ENCODE measurements around the gene HNRNPUL2. TPM values are rescaled to one million over a fixed set of nuclear protein-coding genes. Genes with fewer than 3 reads are reported as not detected.

HNRNPUL2 gene
- total and polyA plus RNA-seq, 2 of the 8 experiments (the other 6 are each of a cell fraction or from before 2014, with no cell fraction given): 14.9 to 46.4 TPM

DNA sequence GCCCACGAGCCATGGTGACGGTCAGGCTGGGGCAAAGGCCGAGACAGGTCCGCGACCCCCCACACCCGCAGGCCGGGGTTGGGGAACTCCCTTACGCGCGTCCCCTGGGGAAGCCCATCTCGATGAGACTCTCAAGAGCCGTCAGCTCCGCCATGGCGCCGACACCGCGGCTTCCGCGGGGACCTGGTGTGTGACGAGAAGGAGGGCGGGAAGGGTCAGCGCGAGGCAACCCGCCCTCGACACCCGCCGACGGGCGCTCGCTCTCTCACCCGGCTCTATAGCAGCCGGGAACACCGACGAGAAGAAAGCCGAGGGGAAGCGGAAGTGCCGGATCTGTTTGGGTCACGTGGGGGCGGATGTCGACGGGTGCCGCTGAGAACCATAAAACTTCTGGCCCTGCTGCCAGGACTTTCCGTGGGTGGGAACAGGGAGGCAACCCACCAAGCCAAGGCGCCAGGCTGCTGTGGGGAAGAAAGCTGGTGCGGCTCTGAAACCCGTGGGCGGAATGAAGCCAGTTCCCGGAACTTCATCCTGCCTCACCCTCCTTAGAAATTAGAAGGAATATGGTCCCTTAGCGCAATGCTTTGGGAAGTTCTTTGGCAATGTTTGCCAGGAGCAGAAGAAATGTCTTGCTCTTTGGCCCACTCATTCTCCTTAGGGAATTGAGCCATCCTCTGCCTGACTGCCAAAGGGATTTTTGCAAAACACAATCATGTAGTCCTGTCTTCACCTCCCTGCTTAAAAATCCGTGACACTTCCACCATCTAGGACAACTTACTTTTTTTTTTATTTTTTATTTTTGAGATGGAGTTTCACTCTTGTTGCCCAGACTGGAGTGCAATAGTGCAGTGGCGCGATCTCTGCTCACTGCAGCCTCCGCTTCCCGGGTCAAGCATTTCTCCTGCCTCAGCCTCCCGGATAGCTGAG is 48.2 kb downstream of the HNRNPUL2 start, which contains the start of gene UBXN1 (continued):
- TF ChIP-seq, protein P1, sequence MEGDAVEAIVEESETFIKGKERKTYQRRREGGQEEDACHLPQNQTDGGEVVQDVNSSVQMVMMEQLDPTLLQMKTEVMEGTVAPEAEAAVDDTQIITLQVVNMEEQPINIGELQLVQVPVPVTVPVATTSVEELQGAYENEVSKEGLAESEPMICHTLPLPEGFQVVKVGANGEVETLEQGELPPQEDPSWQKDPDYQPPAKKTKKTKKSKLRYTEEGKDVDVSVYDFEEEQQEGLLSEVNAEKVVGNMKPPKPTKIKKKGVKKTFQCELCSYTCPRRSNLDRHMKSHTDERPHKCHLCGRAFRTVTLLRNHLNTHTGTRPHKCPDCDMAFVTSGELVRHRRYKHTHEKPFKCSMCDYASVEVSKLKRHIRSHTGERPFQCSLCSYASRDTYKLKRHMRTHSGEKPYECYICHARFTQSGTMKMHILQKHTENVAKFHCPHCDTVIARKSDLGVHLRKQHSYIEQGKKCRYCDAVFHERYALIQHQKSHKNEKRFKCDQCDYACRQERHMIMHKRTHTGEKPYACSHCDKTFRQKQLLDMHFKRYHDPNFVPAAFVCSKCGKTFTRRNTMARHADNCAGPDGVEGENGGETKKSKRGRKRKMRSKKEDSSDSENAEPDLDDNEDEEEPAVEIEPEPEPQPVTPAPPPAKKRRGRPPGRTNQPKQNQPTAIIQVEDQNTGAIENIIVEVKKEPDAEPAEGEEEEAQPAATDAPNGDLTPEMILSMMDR (IDR thresholded peaks at IDR 0.05; ENCODE audit: control extremely low read depth in 1 of 3, insufficient read depth in 1 of 3, low read depth in 1 of 3, low read length in 3 of 3): no peak; a peak in 1 of 4 replicates
- TF ChIP-seq RNF2 (IDR thresholded peaks at IDR 0.05; ENCODE audit: borderline replicate concordance, low read depth, low read length, missing control alignments, poor library complexity, severe bottlenecking): no peak
- no peak for TF ChIP-seq TAF7 (optimal IDR thresholded peaks at IDR 0.05; ENCODE audit: borderline replicate concordance, low read depth, low read length)
- peak; percentile 67 for TF ChIP-seq KDM4A (IDR thresholded peaks at IDR 0.05; ENCODE audit: low read depth, low read length, severe bottlenecking)
- peak; percentile 62; the same call in 1 of the 2 replicates for TF ChIP-seq KDM5A (IDR thresholded peaks at IDR 0.05; ENCODE audit: low read length)
- peak; percentile 82; the same call in 1 of the 2 replicates for TF ChIP-seq GABPA (IDR thresholded peaks at IDR 0.05; ENCODE audit: borderline replicate concordance, insufficient read depth, low read length)
- TF ChIP-seq SP4 (IDR thresholded peaks at IDR 0.05; ENCODE audit: low read length): no peak
